Thyroid gland (tissue), 4 donors: ENCODE results near the gene PIK3R5. TPM values are rescaled to one million over a fixed set of nuclear protein-coding genes. Genes with fewer than 3 reads are reported as not detected.

Source experiments
- DNase-seq, 2 donors: peaks; one replicate each; pipeline ENCODE4 v3.0.0-alpha.2; 2019
- H3K27ac ChIP-seq, 3 donors: fragments of 200-600 bp; sonication (generic); 1 replicate in 2 of 3; 2 replicates in 1 of 3; pipeline ENCODE4 v1.5.1; 2016 to 2019; ENCODE audit warnings: mild to moderate bottlenecking in 1 of 3, moderate library complexity in 1 of 3
- H3K27me3 ChIP-seq: fragments of 200-600 bp; sonication (generic); one replicate; pipeline ENCODE4 v1.5.1; 2019
- H3K36me3 ChIP-seq, 2 donors: fragments of 200-600 bp; sonication (generic); one replicate each; pipeline ENCODE4 v1.5.1; 2016 to 2019
- H3K4me1 ChIP-seq, 2 donors: fragments of 200-600 bp; sonication (generic); one replicate each; pipeline ENCODE4 v1.5.1; 2017 to 2019
- H3K4me3 ChIP-seq, 3 donors: fragments of 200-600 bp; sonication (generic); replicated peaks in 1 of 3; 1 replicate in 2 of 3; 2 replicates in 1 of 3; pipeline ENCODE4 v1.5.1; 2016; ENCODE audit warnings: mild to moderate bottlenecking in 1 of 3
- H3K9me3 ChIP-seq: fragments of 200-600 bp; sonication (generic); one replicate; pipeline ENCODE4 v1.5.1; 2017
- CTCF ChIP-seq, 6 experiments: fragments of 200-600 bp in 3 of 6; fragments of 450-650 bp in 3 of 6; sonication (generic) in 3 of 6; IDR thresholded peaks; one replicate each; pipeline ENCODE4 v1.5.1; 2016 to 2019; ENCODE audit warnings: antibody characterized with exemption in 6 of 6, mild to moderate bottlenecking in 2 of 6, inconsistent platforms in 1 of 6, moderate library complexity in 1 of 6
- POLR2A ChIP-seq, 2 donors: fragments of 450-650 bp; IDR thresholded peaks; one replicate each; pipeline ENCODE4 v1.6.1; 2017; ENCODE audit warnings: antibody characterized with exemption in 2 of 2, mild to moderate bottlenecking in 2 of 2, moderate library complexity in 1 of 2
- WGBS, 2 donors: methylation state at CpG; one replicate each; pipeline ENCODE4 v1.1.5; 2017; 5-methylcytosine and 5-hydroxymethylcytosine counted together
- intact Hi-C: fragments of 100-400 bp; cut with DNase I; formaldehyde crosslinking; loops from one replicate; pipeline ENCODE4 v1.15.1; 2023
- total RNA-seq, 4 donors: library from RNA; depleted of rRNA; stranded (reverse); fragments of >200 nt; gene quantifications; one replicate each; pipeline ENCODE4 v1.2.3, GENCODE V29; 2016

PIK3R5 gene
- 10 to 100 TPM in 1 of 4 donors, 1 to 10 TPM in 3; 2.3 to 10.6 (median 5.1) TPM for total RNA-seq

- no peaks in the 10 kb centered on the region for H3K9me3 ChIP-seq
- no peak within 1 kb of the TSS for H3K27ac ChIP-seq
- H3K36me3 ChIP-seq: no peaks in the 10 kb centered on the region
- peak; percentile 15 to 16 for DNase-seq
- H3K4me3 ChIP-seq: no peak within 1 kb of the TSS
- peaks cover 0 to 6% of the 10 kb centered on the region in 2 donors for H3K4me1 ChIP-seq
- intact Hi-C loops: no loop called here
- no peak for TF ChIP-seq POLR2A (IDR thresholded peaks at IDR 0.05)
- no peak for TF ChIP-seq CTCF (IDR thresholded peaks at IDR 0.05)
- no peaks in the 10 kb centered on the region for H3K27me3 ChIP-seq
- 5 to 6% methylated on average over 11 to 18 of the region's 72 CpGs for WGBS, 2 donors
Observed at GRCh38 chr17:8965394-8966168, at the start of gene PIK3R5. Gene PIK3R5 (minus strand): TSS chr17:8965707. CDS start chr17:8911494, 54,213 bp downstream.

GRCh38 chr17:9011001-9011400 is 45.5 kb upstream of the PIK3R5 start:
- TF ChIP-seq POLR2A (IDR thresholded peaks at IDR 0.05) (no peak), CTCF (IDR thresholded peaks at IDR 0.05) (no peak)
- Histone ChIP-seq H3K27ac (no peak overlapping the region), H3K4me3 (no peak overlapping the region), H3K9me3 (no peaks in the 10 kb centered on the region), H3K36me3 (no peaks in the 10 kb centered on the region), H3K27me3 (no peaks in the 10 kb centered on the region), H3K4me1 (no peaks in the 10 kb centered on the region)
- 86 to 95% methylated on average over 7 of the region's 7 CpGs for WGBS, 2 donors
- DNase-seq: no peak
- intact Hi-C loops: no loop called here

- no peak overlapping the region for H3K4me3 ChIP-seq
- H3K27ac ChIP-seq: no peak overlapping the region
- no peaks in the 10 kb centered on the region for H3K36me3 ChIP-seq
- WGBS, 2 donors: 70 to 74% methylated on average over 6 of the region's 6 CpGs
- H3K27me3 ChIP-seq: no peaks in the 10 kb centered on the region
- H3K9me3 ChIP-seq: no peaks in the 10 kb centered on the region
- no peaks in the 10 kb centered on the region for H3K4me1 ChIP-seq
- no peak for TF ChIP-seq CTCF (IDR thresholded peaks at IDR 0.05)
- TF ChIP-seq POLR2A (IDR thresholded peaks at IDR 0.05): no peak
- no peak for DNase-seq
- intact Hi-C loops: no loop called here
Observed at GRCh38 chr17:9009737-9010136, 44.2 kb upstream of the PIK3R5 start.

GRCh38 chr17:9009096-9009495 is 43.6 kb upstream of the PIK3R5 start:
- TF ChIP-seq POLR2A (IDR thresholded peaks at IDR 0.05): no peak
- TF ChIP-seq CTCF (IDR thresholded peaks at IDR 0.05): no peak
- Histone ChIP-seq H3K36me3 (no peaks in the 10 kb centered on the region), H3K27ac (no peak overlapping the region), H3K27me3 (peaks cover 6% of the 10 kb centered on the region), H3K4me1 (no peaks in the 10 kb centered on the region), H3K9me3 (no peaks in the 10 kb centered on the region), H3K4me3 (no peak overlapping the region)
- intact Hi-C loops: no loop called here
- WGBS, 2 donors: 83 to 86% methylated on average over 4 of the region's 4 CpGs
- no peak for DNase-seq

GRCh38 chr17:9007052-9007714 is 41.7 kb upstream of the PIK3R5 start:
- WGBS, 2 donors: 94 to 95% methylated on average over 2 of the region's 2 CpGs
- Histone ChIP-seq H3K27ac (no peak overlapping the region), H3K36me3 (no peaks in the 10 kb centered on the region), H3K9me3 (no peaks in the 10 kb centered on the region), H3K27me3 (peaks cover 7% of the 10 kb centered on the region), H3K4me1 (peaks cover 5 to 9% of the 10 kb centered on the region in 2 donors), H3K4me3 (no peak overlapping the region)
- no peak for DNase-seq
- TF ChIP-seq POLR2A (IDR thresholded peaks at IDR 0.05) (no peak), CTCF (IDR thresholded peaks at IDR 0.05) (no peak)
- intact Hi-C loops: no loop called here
